Thoracic aorta (tissue), 2 donors: ENCODE measurements around the gene PNMA6A. TPM values are rescaled to one million over a fixed set of nuclear protein-coding genes. Genes with fewer than 3 reads are reported as not detected.
"Not testable (repeated sequence)": the region's sequence is repeated elsewhere in the genome, so short reads cannot be mapped to it uniquely, and the experiment has no call there.

Experiments used
- ATAC-seq: fragments of 150-250 bp; one replicate; pipeline ENCODE4 v1.8.0; 2017; ENCODE audit warnings: low read depth; ENCODE audit not compliant: insufficient number of reproducible peaks, low FRiP score
- DNase-seq: peaks from one replicate; pipeline ENCODE4 v3.0.0-alpha.2; 2020; ENCODE audit warnings: low spot score
- H3K27ac ChIP-seq, 2 donors: fragments of 200-600 bp; sonication (generic); 1 replicate in 1 of 2; 2 replicates in 1 of 2; pipeline ENCODE4 v1.5.1; 2016; ENCODE audit warnings: mild to moderate bottlenecking in 2 of 2, moderate library complexity in 2 of 2
- H3K27me3 ChIP-seq: fragments of 200-600 bp; sonication (generic); replicated peaks from 2 replicates; pipeline ENCODE4 v1.6.0; 2016; ENCODE audit warnings: mild to moderate bottlenecking; ENCODE audit not compliant: insufficient read depth
- H3K36me3 ChIP-seq: fragments of 200-600 bp; sonication (generic); one replicate; pipeline ENCODE4 v1.5.1; 2016
- H3K4me1 ChIP-seq, 2 donors: fragments of 200-600 bp; sonication (generic); 1 replicate in 1 of 2; 2 replicates in 1 of 2; pipeline versions ENCODE4 v1.5.1 to v1.6.0; 2016; ENCODE audit warnings: low read depth in 2 of 2, mild to moderate bottlenecking in 1 of 2; ENCODE audit not compliant: control insufficient read depth in 1 of 2
- H3K4me3 ChIP-seq: fragments of 200-600 bp; sonication (generic); 2 replicates; pipeline ENCODE4 v1.5.1; 2016; ENCODE audit warnings: mild to moderate bottlenecking
- H3K9me3 ChIP-seq: fragments of 200-600 bp; sonication (generic); 2 replicates; pipeline ENCODE4 v1.5.1; 2016
- total RNA-seq, 2 donors: library from RNA; depleted of rRNA; stranded (reverse); fragments of >200 nt; gene quantifications; one replicate each; pipeline versions ENCODE4 v1.1.0 to v1.2.3, GENCODE V29; 2016
- TF ChIP-seq, protein P1 (sequence below): fragments of 200-600 bp; sonication (generic); IDR thresholded peaks from one replicate; pipeline ENCODE4 v1.5.1; 2019; ENCODE audit warnings: antibody characterized with exemption

PNMA6A gene
- total RNA-seq, 2 donors from 2014 or later: 8.1 to 8.7 TPM

DNA sequence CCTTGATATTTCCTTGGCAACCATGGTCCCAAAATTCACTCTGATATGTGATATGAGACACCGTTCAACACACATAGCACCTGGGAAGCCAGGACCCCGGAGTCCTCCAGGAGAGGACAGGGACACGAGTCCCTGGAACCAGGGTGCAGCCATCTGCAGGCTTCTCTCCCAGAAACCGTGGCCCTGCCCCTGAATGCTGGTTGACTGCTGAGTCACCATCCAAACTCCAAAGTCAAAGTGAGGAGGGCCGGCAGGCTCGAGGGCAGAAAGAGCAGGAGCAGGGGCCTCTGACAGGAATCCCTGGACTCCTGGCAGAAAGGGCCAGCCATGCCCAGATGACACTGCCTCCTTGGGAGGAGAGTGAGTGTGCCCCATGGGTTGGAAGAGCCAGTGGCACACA, 6.9 kb upstream of the PNMA6A start:
- no peak for ATAC-seq
- Histone ChIP-seq H3K4me3 (no peak overlapping the region), H3K36me3 (no peaks in the 10 kb centered on the region), H3K27me3 (no peaks in the 10 kb centered on the region), H3K9me3 (no peaks in the 10 kb centered on the region), H3K4me1 (no peaks in the 10 kb centered on the region), H3K27ac (no peak overlapping the region)
- TF ChIP-seq, protein P1, sequence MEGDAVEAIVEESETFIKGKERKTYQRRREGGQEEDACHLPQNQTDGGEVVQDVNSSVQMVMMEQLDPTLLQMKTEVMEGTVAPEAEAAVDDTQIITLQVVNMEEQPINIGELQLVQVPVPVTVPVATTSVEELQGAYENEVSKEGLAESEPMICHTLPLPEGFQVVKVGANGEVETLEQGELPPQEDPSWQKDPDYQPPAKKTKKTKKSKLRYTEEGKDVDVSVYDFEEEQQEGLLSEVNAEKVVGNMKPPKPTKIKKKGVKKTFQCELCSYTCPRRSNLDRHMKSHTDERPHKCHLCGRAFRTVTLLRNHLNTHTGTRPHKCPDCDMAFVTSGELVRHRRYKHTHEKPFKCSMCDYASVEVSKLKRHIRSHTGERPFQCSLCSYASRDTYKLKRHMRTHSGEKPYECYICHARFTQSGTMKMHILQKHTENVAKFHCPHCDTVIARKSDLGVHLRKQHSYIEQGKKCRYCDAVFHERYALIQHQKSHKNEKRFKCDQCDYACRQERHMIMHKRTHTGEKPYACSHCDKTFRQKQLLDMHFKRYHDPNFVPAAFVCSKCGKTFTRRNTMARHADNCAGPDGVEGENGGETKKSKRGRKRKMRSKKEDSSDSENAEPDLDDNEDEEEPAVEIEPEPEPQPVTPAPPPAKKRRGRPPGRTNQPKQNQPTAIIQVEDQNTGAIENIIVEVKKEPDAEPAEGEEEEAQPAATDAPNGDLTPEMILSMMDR: no peak
- DNase-seq: no peak

DNA sequence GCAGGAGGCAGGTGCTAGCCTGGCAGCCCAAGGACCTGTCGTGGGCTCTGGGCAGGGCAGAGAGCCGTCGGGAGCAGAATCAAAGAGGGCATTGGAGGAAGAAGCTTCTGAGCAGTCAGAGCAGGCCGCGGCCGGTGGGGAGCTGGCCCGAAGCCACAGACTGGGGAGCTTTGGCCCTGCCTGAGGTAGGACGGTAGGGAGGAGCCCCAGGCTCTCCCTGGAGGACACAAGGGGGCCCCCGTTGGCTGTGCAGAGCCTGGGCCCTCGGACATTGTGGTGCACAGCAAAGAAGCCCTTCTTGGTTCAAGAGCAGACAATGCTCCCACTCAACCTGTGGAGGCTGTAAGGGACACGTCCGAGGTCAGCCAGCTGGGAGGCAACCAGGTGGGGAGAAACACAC, 5.9 kb upstream of the PNMA6A start:
- not testable (repeated sequence) for H3K4me1 ChIP-seq, H3K36me3 ChIP-seq, H3K27ac ChIP-seq, DNase-seq, H3K4me3 ChIP-seq, H3K27me3 ChIP-seq, ATAC-seq, H3K9me3 ChIP-seq

GRCh38 chrX:153073331-153073730, 1.1 kb downstream of the PNMA6A start:
- not testable (repeated sequence) for DNase-seq, ATAC-seq, H3K4me3 ChIP-seq, H3K27ac ChIP-seq, H3K9me3 ChIP-seq, H3K4me1 ChIP-seq, H3K27me3 ChIP-seq, H3K36me3 ChIP-seq

DNA sequence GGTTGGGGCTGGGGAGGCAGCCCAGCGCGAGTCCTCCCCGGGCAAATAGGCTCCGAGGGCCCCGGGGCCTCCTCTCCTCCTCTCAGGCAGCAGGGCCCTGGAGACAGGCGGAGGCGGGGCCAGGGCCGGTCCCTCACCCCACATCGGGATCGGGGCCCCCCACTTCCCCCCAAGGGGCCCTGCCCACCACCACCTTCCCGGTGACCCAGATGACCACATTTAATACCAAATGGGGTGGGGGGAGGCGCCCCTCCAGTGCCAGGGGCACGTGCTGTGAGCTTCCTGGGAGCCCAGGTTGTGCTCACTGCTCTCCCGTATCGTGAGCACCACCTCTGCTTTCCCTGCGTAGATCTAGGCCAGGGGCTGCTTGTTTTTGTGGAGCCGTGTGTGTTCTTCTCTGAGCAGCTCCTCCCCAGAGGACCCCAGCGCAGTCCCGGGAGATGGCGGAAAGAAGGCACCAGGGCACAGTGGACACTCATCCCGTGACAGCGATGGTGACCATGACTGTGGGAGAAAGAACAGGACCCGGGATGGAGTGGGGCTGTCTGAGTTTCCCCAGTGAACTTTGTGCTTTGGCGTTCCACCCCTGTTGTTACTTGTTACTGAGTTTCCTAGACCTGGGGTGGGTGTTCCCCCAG, 2.1 kb downstream of the PNMA6A start:
- no peaks in the 10 kb centered on the region for H3K9me3 ChIP-seq
- ATAC-seq (no peak), DNase-seq (no peak)
- H3K27ac ChIP-seq: peak overlapping the region; percentile 38 to 49
- no peaks in the 10 kb centered on the region for H3K27me3 ChIP-seq
- TF ChIP-seq, protein P1: no peak
- H3K36me3 ChIP-seq: no peaks in the 10 kb centered on the region
- H3K4me3 ChIP-seq: no peak overlapping the region
- no peaks in the 10 kb centered on the region for H3K4me1 ChIP-seq

DNA sequence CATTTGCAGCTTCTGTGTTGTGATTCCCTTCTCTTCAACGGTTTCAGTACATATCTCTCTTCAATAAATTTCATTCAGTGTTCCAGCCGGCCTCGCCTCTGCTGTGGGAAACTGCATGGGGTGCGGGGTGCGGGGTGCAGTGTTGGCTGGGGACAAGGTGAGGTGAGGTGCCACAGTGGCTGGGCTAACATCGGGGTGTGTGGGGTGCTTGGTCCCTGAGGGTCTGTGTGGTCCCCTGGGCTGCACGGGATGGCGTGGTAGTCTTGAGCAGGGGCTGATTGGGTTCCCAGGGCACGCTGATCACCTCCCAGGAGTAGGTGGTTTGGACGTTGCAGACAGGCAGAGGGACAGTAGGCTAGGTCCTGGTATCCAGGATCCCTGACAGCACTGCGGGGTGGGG, 2.7 kb downstream of the PNMA6A start:
- TF ChIP-seq, protein P1: no peak
- DNase-seq: no peak
- peak overlapping the region in 1 of 2 donors; percentile 49 for H3K27ac ChIP-seq
- H3K36me3 ChIP-seq: no peaks in the 10 kb centered on the region
- no peaks in the 10 kb centered on the region for H3K9me3 ChIP-seq
- H3K27me3 ChIP-seq: no peaks in the 10 kb centered on the region
- no peak for ATAC-seq
- H3K4me1 ChIP-seq: no peaks in the 10 kb centered on the region
- H3K4me3 ChIP-seq: no peak overlapping the region

GRCh38 chrX:153075366-153075765, 3.1 kb downstream of the PNMA6A start:
- ATAC-seq (no peak), DNase-seq (no peak)
- TF ChIP-seq, protein P1: no peak
- Histone ChIP-seq H3K27ac (peak overlapping the region in 1 of 2 donors; percentile 53), H3K9me3 (no peaks in the 10 kb centered on the region), H3K27me3 (no peaks in the 10 kb centered on the region), H3K4me3 (no peak overlapping the region), H3K36me3 (no peaks in the 10 kb centered on the region), H3K4me1 (no peaks in the 10 kb centered on the region)

DNA sequence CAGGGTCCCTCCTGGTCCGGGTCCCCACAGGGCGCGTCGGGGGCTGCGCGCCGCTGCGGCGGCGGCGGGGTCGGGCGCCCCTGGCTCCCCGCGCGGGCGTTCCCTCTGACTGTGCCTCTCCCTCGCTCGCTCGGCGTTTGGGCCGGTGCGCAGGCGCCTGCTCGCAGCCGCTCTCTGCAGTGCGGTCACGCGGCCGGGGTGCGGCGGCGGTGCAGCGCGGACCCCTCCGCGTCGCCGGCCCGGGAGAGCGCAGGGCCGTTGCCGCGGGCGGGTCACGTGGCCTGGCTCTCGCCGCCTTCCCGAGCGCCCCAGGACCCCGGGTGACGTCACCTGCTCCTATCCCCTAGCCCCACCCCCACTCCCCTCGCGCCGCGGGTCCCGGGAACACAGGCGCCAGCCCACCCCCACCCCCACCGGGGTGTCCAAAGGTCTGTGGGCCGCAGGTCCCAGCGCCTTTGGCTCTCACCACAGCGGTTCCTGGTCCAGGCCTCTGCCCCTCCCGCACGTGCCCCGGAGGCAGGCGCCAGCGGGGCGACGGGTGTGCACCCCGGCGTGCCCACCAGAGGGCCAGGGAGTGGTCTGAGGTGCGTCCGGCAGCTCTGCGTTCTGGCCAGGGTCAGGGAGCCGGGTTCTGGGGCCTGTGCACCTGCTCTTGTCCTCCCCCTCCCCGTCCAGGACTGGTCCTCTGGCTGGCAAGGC, 5.3 kb downstream of the PNMA6A start:
- DNase-seq, H3K27ac ChIP-seq, H3K9me3 ChIP-seq, ATAC-seq, H3K27me3 ChIP-seq, H3K4me3 ChIP-seq, H3K36me3 ChIP-seq, H3K4me1 ChIP-seq: not testable (repeated sequence)

DNA sequence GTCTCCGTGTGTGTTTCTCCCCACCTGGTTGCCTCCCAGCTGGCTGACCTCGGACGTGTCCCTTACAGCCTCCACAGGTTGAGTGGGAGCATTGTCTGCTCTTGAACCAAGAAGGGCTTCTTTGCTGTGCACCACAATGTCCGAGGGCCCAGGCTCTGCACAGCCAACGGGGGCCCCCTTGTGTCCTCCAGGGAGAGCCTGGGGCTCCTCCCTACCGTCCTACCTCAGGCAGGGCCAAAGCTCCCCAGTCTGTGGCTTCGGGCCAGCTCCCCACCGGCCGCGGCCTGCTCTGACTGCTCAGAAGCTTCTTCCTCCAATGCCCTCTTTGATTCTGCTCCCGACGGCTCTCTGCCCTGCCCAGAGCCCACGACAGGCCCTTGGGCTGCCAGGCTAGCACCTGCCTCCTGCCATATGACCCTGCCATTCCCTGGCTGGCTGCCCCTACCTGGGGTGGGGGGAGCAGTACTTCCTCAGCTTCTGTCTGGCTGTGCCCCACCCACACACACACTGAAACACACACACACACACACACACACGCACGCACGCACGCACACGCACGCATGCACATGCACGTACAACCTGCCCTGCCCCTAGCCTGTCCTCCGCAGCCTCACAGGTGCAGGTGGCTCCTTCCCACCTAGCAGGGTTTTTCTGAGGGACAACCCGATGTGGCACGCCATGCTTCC, 11.1 kb downstream of the PNMA6A start:
- not testable (repeated sequence) for H3K27ac ChIP-seq, H3K27me3 ChIP-seq, ATAC-seq, H3K36me3 ChIP-seq, H3K4me1 ChIP-seq, H3K9me3 ChIP-seq, DNase-seq, H3K4me3 ChIP-seq
